SK-N-SH (cell line): ENCODE measurements around the gene CDH13. TPM values are rescaled to one million over a fixed set of nuclear protein-coding genes. Genes with fewer than 3 reads are reported as not detected.

Source experiments
- CTCF ChIA-PET: fragments of 300-600, 350-600 bp; formaldehyde crosslinking; extraction: SDS; loops from one replicate; lab custom pipeline; 2021; lab: Yijun Ruan, JAX
- POLR2A ChIA-PET: fragments of 350-600 bp; sonication (Branson Sonifier 250); formaldehyde crosslinking; extraction: SDS; loops from one replicate; lab custom pipeline; 2020; ENCODE audit warnings: antibody characterized with exemption, inconsistent platforms; lab: Yijun Ruan, JAX
- DNase-seq: peaks from one replicate; pipeline ENCODE4 v3.0.0; 2012
- H2AFZ ChIP-seq: fragments of 200-600 bp; sonication (generic); 2 replicates; pipeline ENCODE4 v1.8.1; 2016; ENCODE audit warnings: antibody characterized with exemption, mild to moderate bottlenecking, low read depth
- H3F3A ChIP-seq: fragments of 200-600 bp; sonication (generic); replicated peaks from 2 replicates; pipeline ENCODE3; 2016; ENCODE audit warnings: antibody characterized with exemption, mild to moderate bottlenecking; ENCODE audit not compliant: insufficient read depth
- H3K27ac ChIP-seq, 2 experiments: fragments of 200-500 bp in 1 of 2; fragments of 200-600 bp in 1 of 2; sonication (Bioruptor generic) in 1 of 2; sonication (generic), shearing (Covaris generic) in 1 of 2; 2 replicates each; pipeline versions ENCODE4 v1.5.1 to v1.6.1; 2014 to 2016; ENCODE audit warnings: low read depth in 2 of 2, inconsistent platforms in 1 of 2, low read length in 1 of 2, mild to moderate bottlenecking in 1 of 2, mixed read lengths in 1 of 2
- H3K27me3 ChIP-seq: fragments of 200-600 bp; sonication (generic), shearing (Covaris generic); 2 replicates; pipeline ENCODE4 v1.6.1; 2016; ENCODE audit warnings: mixed run types; ENCODE audit not compliant: insufficient read depth
- H3K36me3 ChIP-seq, 2 experiments: fragments of 200-500 bp in 1 of 2; fragments of 200-600 bp in 1 of 2; sonication (Bioruptor generic) in 1 of 2; sonication (generic) in 1 of 2; replicated peaks in 1 of 2; 2 replicates each; pipeline versions ENCODE3 to v1.5.1; 2014 to 2016; ENCODE audit warnings: low read length in 1 of 2, mild to moderate bottlenecking in 1 of 2; ENCODE audit not compliant: insufficient read depth in 2 of 2, control insufficient read depth in 1 of 2
- H3K4me1 ChIP-seq, 2 experiments: fragments of 200-500 bp in 1 of 2; fragments of 200-600 bp in 1 of 2; sonication (Bioruptor generic) in 1 of 2; sonication (generic), shearing (Covaris generic) in 1 of 2; 2 replicates each; pipeline versions ENCODE4 v1.5.1 to v1.6.1; 2014 to 2016; ENCODE audit warnings: low read depth in 1 of 2, low read length in 1 of 2, mixed run types in 1 of 2; ENCODE audit not compliant: insufficient read depth in 2 of 2, control insufficient read depth in 1 of 2
- H3K4me2 ChIP-seq: fragments of 200-600 bp; sonication (generic), shearing (Covaris generic); 2 replicates; pipeline ENCODE4 v1.6.1; 2017; ENCODE audit warnings: mixed run types
- H3K4me3 ChIP-seq, 2 experiments: fragments of 200-500 bp in 1 of 2; fragments of 200-600 bp in 1 of 2; sonication (Bioruptor generic) in 1 of 2; sonication (generic), shearing (Covaris generic) in 1 of 2; 2 replicates each; pipeline versions ENCODE4 v1.5.1 to v1.8.1; 2014 to 2016; ENCODE audit warnings: low read depth in 2 of 2, inconsistent platforms in 1 of 2, low read length in 1 of 2, mild to moderate bottlenecking in 1 of 2, mixed read lengths in 1 of 2, moderate library complexity in 1 of 2
- H3K79me2 ChIP-seq: fragments of 200-600 bp; sonication (generic); 2 replicates; pipeline ENCODE4 v1.8.1; 2017; ENCODE audit warnings: mild to moderate bottlenecking; ENCODE audit not compliant: insufficient read depth
- H3K9ac ChIP-seq: fragments of 200-600 bp; sonication (generic); 2 replicates; pipeline ENCODE4 v1.6.1; 2017; ENCODE audit warnings: mixed run types
- H3K9me2 ChIP-seq: fragments of 200-600 bp; sonication (generic); 2 replicates; pipeline ENCODE4 v1.6.1; 2017; ENCODE audit warnings: mixed run types
- H3K9me3 ChIP-seq: fragments of 200-600 bp; sonication (generic); 2 replicates; pipeline ENCODE4 v1.6.1; 2017; ENCODE audit warnings: mixed run types, mild to moderate bottlenecking, moderate library complexity
- H4K20me1 ChIP-seq: fragments of 200-600 bp; sonication (generic); 2 replicates; pipeline ENCODE4 v1.6.1; 2017; ENCODE audit warnings: mild to moderate bottlenecking, mixed run types; ENCODE audit not compliant: insufficient read depth
- CHD2 ChIP-seq: fragments of 150-350 bp; IDR thresholded peaks from 2 replicates; pipeline ENCODE4 v1.6.1; 2018; ENCODE audit warnings: low read length; ENCODE audit not compliant: partially characterized antibody
- ELF1 ChIP-seq: IDR thresholded peaks from 2 replicates; pipeline ENCODE4 v1.4.0; 2012
- EP300 ChIP-seq, 2 experiments: IDR thresholded peaks; 2 replicates each; pipeline versions ENCODE4 v1.4.0 to v1.6.1; 2012; ENCODE audit warnings: borderline replicate concordance in 1 of 2, low read depth in 1 of 2, low read length in 1 of 2
- FOXM1 ChIP-seq: IDR thresholded peaks from 2 replicates; pipeline ENCODE4 v1.4.0; 2012; ENCODE audit warnings: low read depth, mild to moderate bottlenecking
- GABPA ChIP-seq: IDR thresholded peaks from 2 replicates; pipeline ENCODE4 v1.4.0; 2012; ENCODE audit warnings: low read depth, mild to moderate bottlenecking
- GATA2 ChIP-seq: sonication (generic); formaldehyde crosslinking; IDR thresholded peaks from 2 replicates; pipeline ENCODE4 v1.5.0; 2020; ENCODE audit warnings: mild to moderate bottlenecking, missing genetic modification reagents
- JUND ChIP-seq: IDR thresholded peaks from 2 replicates; pipeline ENCODE4 v1.4.0; 2012
- MAX ChIP-seq: IDR thresholded peaks from 2 replicates; pipeline ENCODE4 v1.4.0; 2012; ENCODE audit warnings: low read depth
- MEF2A ChIP-seq: IDR thresholded peaks from 2 replicates; pipeline ENCODE4 v1.4.0; 2012; ENCODE audit warnings: low read depth, borderline replicate concordance
- MXI1 ChIP-seq: IDR thresholded peaks from 2 replicates; pipeline ENCODE4 v1.6.1; 2012; ENCODE audit warnings: mild to moderate bottlenecking, low read depth, low read length, improper control_type of control experiment
- NRF1 ChIP-seq: IDR thresholded peaks from 2 replicates; pipeline ENCODE4 v1.6.1; 2012; ENCODE audit warnings: low read depth, mild to moderate bottlenecking, low read length
- POLR2AphosphoS5 ChIP-seq: IDR thresholded peaks from 2 replicates; pipeline ENCODE4 v1.6.1; 2012; ENCODE audit warnings: low read depth, low read length
- RAD21 ChIP-seq: IDR thresholded peaks from 2 replicates; pipeline ENCODE4 v1.6.1; 2012; ENCODE audit warnings: mild to moderate bottlenecking, low read length
- RXRA ChIP-seq: IDR thresholded peaks from 2 replicates; pipeline ENCODE4 v1.4.0; 2012; ENCODE audit warnings: low read depth, mild to moderate bottlenecking, borderline replicate concordance
- SIN3A ChIP-seq: IDR thresholded peaks from 2 replicates; pipeline ENCODE4 v1.6.1; 2012; ENCODE audit warnings: low read depth, mild to moderate bottlenecking, low read length, moderate library complexity, borderline replicate concordance
- SMC3 ChIP-seq: IDR thresholded peaks from 2 replicates; pipeline ENCODE4 v1.6.1; 2012; ENCODE audit warnings: low read depth, low read length, improper control_type of control experiment
- TAF1 ChIP-seq: IDR thresholded peaks from 2 replicates; pipeline ENCODE4 v1.6.1; 2012; ENCODE audit warnings: low read depth, mild to moderate bottlenecking, low read length, moderate library complexity, borderline replicate concordance
- USF1 ChIP-seq: IDR thresholded peaks from 2 replicates; pipeline ENCODE4 v1.4.0; 2012; ENCODE audit warnings: low read depth, borderline replicate concordance
- USF2 ChIP-seq: fragments of 150-350 bp; IDR thresholded peaks from 2 replicates; pipeline ENCODE4 v1.6.1; 2017; ENCODE audit warnings: antibody characterized with exemption, low read length, low read depth, borderline replicate concordance
- YY1 ChIP-seq: IDR thresholded peaks from 2 replicates; pipeline ENCODE4 v1.4.0; 2012; ENCODE audit warnings: low read depth, mild to moderate bottlenecking
- WGBS: methylation state at CpG from one replicate; pipeline ENCODE4 v1.1.6; 2017; ENCODE audit warnings: low lambda C conversion rate; 5-methylcytosine and 5-hydroxymethylcytosine counted together
- polyA plus RNA-seq, 3 experiments: library from polyadenylated mRNA; depleted of rRNA; stranded (reverse); fragments of >200 nt; gene quantifications; 2 replicates each; pipeline ENCODE4 v1.2.3, GENCODE V29; 2012

The CDH13 gene
- polyA plus RNA-seq, 1 of the 3 experiments (the other 2 are of a cell fraction), result 93.0 TPM

GRCh38 chr16:83682868-83683235 is 1056.1 kb downstream of the CDH13 start (continued):
- TF ChIP-seq NRF1, result no peak
- TF ChIP-seq FOXM1, result no peak
- no peak for TF ChIP-seq YY1
- TF ChIP-seq POLR2AphosphoS5, result no peak
- no peak for TF ChIP-seq CHD2
- TF ChIP-seq USF2, result no peak

- no peaks in the 10 kb centered on the region for H3K9me2 ChIP-seq
- H3K4me1 ChIP-seq, result peaks cover 0 to 6% of the 10 kb centered on the region in 2 experiments; a peak in 2 of 4 replicates
- H4K20me1 ChIP-seq, result no peaks in the 10 kb centered on the region
- no peak overlapping the region for H3K4me2 ChIP-seq
- no peaks in the 10 kb centered on the region for H3K9me3 ChIP-seq
- 50% methylated on average over 8 of the region's 8 CpGs for WGBS
- no peak overlapping the region for H3K4me3 ChIP-seq
- peaks cover 10% of the 10 kb centered on the region for H3F3A ChIP-seq
- H3K27ac ChIP-seq, result no peak overlapping the region
- no peak overlapping the region for H3K9ac ChIP-seq
- H3K27me3 ChIP-seq, result no peaks in the 10 kb centered on the region
- CTCF ChIA-PET, result no interaction called here
- H2AFZ ChIP-seq, result no peak overlapping the region
- TF ChIP-seq GATA2 (CRISPR knock-in tag), result no peak
- no peak for TF ChIP-seq POLR2AphosphoS5
- no peak for TF ChIP-seq TAF1
- no peak for TF ChIP-seq SIN3A
- TF ChIP-seq MEF2A, result no peak
- TF ChIP-seq EP300 (IDR thresholded peaks at IDR 0.05; ENCODE audit: borderline replicate concordance in 1 of 2, low read depth in 1 of 2, low read length in 1 of 2), result no peak
- no peak for TF ChIP-seq USF1
- TF ChIP-seq, all 33 proteins: peak for 0
- no peak for DNase-seq
- Histone ChIP-seq H3K36me3 (no peaks in the 10 kb centered on the region), H3K79me2 (no peaks in the 10 kb centered on the region)
- POLR2A ChIA-PET, result no interaction called here
These were observed 1058.9 kb downstream of the CDH13 start for GRCh38 chr16:83685615-83686165.

- Histone ChIP-seq H3K9ac (no peak overlapping the region), H3F3A (peaks cover 10% of the 10 kb centered on the region), H3K9me2 (no peaks in the 10 kb centered on the region), H2AFZ (no peak overlapping the region), H3K36me3 (no peaks in the 10 kb centered on the region), H3K9me3 (no peaks in the 10 kb centered on the region), H3K27ac (no peak overlapping the region), H3K79me2 (no peaks in the 10 kb centered on the region), H3K4me1 (peaks cover 0 to 6% of the 10 kb centered on the region in 2 experiments; a peak in 2 of 4 replicates), H4K20me1 (no peaks in the 10 kb centered on the region), H3K4me2 (no peak overlapping the region), H3K27me3 (no peaks in the 10 kb centered on the region), H3K4me3 (no peak overlapping the region)
- WGBS, result 53% methylated on average over 3 of the region's 3 CpGs
- DNase-seq, result no peak
- CTCF ChIA-PET, result no interaction called here
- POLR2A ChIA-PET, result no interaction called here
- TF ChIP-seq EP300 (IDR thresholded peaks at IDR 0.05; ENCODE audit: borderline replicate concordance in 1 of 2, low read depth in 1 of 2, low read length in 1 of 2) (no peak), GATA2 (CRISPR knock-in tag) (no peak), YY1 (no peak), ELF1 (no peak), MXI1 (no peak), USF2 (no peak), JUND (no peak), MEF2A (no peak), GABPA (no peak), NRF1 (no peak), USF1 (no peak), RAD21 (no peak), SMC3 (no peak), MAX (no peak), RXRA (no peak)
These were observed 1060.0 kb downstream of the CDH13 start for GRCh38 chr16:83686726-83687125.
